Suppressor macrophage treated with lipopolysaccharide for 4 hours (primary cell): ENCODE data around the gene PARP2.
A peak's percentile ranks its signal among the peaks of the same experiment; 100 is the strongest.
"Not testable (repeated sequence)": the region's sequence is repeated elsewhere in the genome, so short reads cannot be mapped to it uniquely, and the experiment has no call there.

ENCODE experiments used
- DNase-seq: peaks from one replicate; pipeline ENCODE4 v3.0.0-alpha.2; 2020

The PARP2 gene

GRCh38 chr14:20343092-20343861 lies at the start of gene PARP2:
Gene PARP2, plus strand, starts transcription at chr14:20343635. Its CDS starts 7 bp downstream, at chr14:20343642.
- peak; percentile 99 for DNase-seq

- DNase-seq = no peak
These were observed 48.8 kb upstream of the PARP2 start for GRCh38 chr14:20294636-20295035.

GRCh38 chr14:20295067-20295466 lies 48.4 kb upstream of the PARP2 start:
- peak; percentile 84 for DNase-seq

- no peak for DNase-seq
These were observed 41.2 kb upstream of the PARP2 start for GRCh38 chr14:20302042-20302755.

- peak; percentile 92 for DNase-seq
These were observed 38.0 kb upstream of the PARP2 start, which contains the start of gene TTC5 for GRCh38 chr14:20305265-20306078. Gene TTC5, minus strand, starts transcription at chr14:20305951. Its CDS starts 14 bp downstream, at chr14:20305937.

- no peak for DNase-seq
These were observed 37.4 kb upstream of the PARP2 start for GRCh38 chr14:20306079-20306423.

GRCh38 chr14:20314026-20314425 lies 29.4 kb upstream of the PARP2 start:
- DNase-seq = no peak

GRCh38 chr14:20317720-20318119 lies 25.7 kb upstream of the PARP2 start:
- DNase-seq = no peak

- peak; percentile 77 for DNase-seq
These were observed 16.2 kb upstream of the PARP2 start for GRCh38 chr14:20327005-20327869.

GRCh38 chr14:20328705-20329104 lies 14.7 kb upstream of the PARP2 start:
- DNase-seq = no peak

- DNase-seq = no peak
These were observed 14.1 kb upstream of the PARP2 start for GRCh38 chr14:20329355-20329754.

- DNase-seq = no peak
These were observed 12.3 kb upstream of the PARP2 start for GRCh38 chr14:20331053-20331613.

- no peak for DNase-seq
These were observed 11.0 kb upstream of the PARP2 start for GRCh38 chr14:20332431-20332787.

GRCh38 chr14:20332788-20333493 lies 10.5 kb upstream of the PARP2 start, which contains the start of gene CCNB1IP1:
Gene CCNB1IP1, minus strand, starts transcription at chr14:20333279. Its CDS starts 16,756 bp downstream, at chr14:20316523.
- peak; percentile 64 for DNase-seq

- no peak for DNase-seq
These were observed 10.0 kb upstream of the PARP2 start for GRCh38 chr14:20333494-20333841.

- no peak for DNase-seq
These were observed 9.4 kb upstream of the PARP2 start for GRCh38 chr14:20334017-20334416.

- not testable (repeated sequence) for DNase-seq
These were observed 2.4 kb upstream of the PARP2 start for GRCh38 chr14:20341032-20341431.

- no peak for DNase-seq
These were observed 1.8 kb upstream of the PARP2 start for GRCh38 chr14:20341646-20342045.

GRCh38 chr14:20343862-20344220 lies 406 bp downstream of the PARP2 start:
- peak; percentile 23 for DNase-seq

- no peak for DNase-seq
These were observed 1.9 kb downstream of the PARP2 start for GRCh38 chr14:20345366-20345765.

GRCh38 chr14:20346713-20347112 lies 3.3 kb downstream of the PARP2 start:
- no peak for DNase-seq

- DNase-seq = no peak
These were observed 4.3 kb downstream of the PARP2 start for GRCh38 chr14:20347747-20348146.
